Small intestine (tissue), 16 donors: Measurements from ENCODE around the gene OR10H1. TPM values are rescaled to one million over a fixed set of nuclear protein-coding genes. Genes with fewer than 3 reads are reported as not detected.
"Not testable (repeated sequence)": the region's sequence is repeated elsewhere in the genome, so short reads cannot be mapped to it uniquely, and the experiment has no call there.

Experiments used
- DNase-seq, 2 donors: peaks; one replicate each; pipeline versions ENCODE4 v3.0.0 to v3.0.0-alpha.2; 2013
- FAIRE-seq: peaks from 2 replicates; lab custom pipeline; 2012; peaks lifted over from hg19 to GRCh38; lab: Jason Lieb, UNC
- H3K27ac ChIP-seq, 3 donors: one replicate each; pipeline ENCODE4 v1.5.1; 2013; ENCODE audit warnings: low read length in 2 of 3, mild to moderate bottlenecking in 2 of 3, control low read depth in 1 of 3, inconsistent platforms in 1 of 3, low read depth in 1 of 3, moderate library complexity in 1 of 3
- H3K27me3 ChIP-seq, 3 donors: one replicate each; pipeline ENCODE4 v1.6.1; 2013; ENCODE audit warnings: low read length in 3 of 3, inconsistent platforms in 1 of 3; ENCODE audit not compliant: control insufficient read depth in 3 of 3, insufficient read depth in 3 of 3
- H3K36me3 ChIP-seq, 3 donors: one replicate each; pipeline ENCODE4 v1.6.1; 2013; ENCODE audit warnings: low read length in 3 of 3, inconsistent platforms in 1 of 3, low read depth in 1 of 3, mild to moderate bottlenecking in 1 of 3, moderate library complexity in 1 of 3; ENCODE audit not compliant: control insufficient read depth in 3 of 3, insufficient read depth in 2 of 3
- H3K4me1 ChIP-seq, 3 donors: one replicate each; pipeline ENCODE4 v1.6.1; 2013; ENCODE audit warnings: low read length in 2 of 3, inconsistent platforms in 1 of 3, low read depth in 1 of 3, mild to moderate bottlenecking in 1 of 3, moderate library complexity in 1 of 3; ENCODE audit not compliant: control insufficient read depth in 3 of 3, insufficient read depth in 2 of 3
- H3K4me3 ChIP-seq, 3 donors: one replicate each; pipeline ENCODE4 v1.5.1; 2013; ENCODE audit warnings: low read length in 3 of 3, control low read depth in 1 of 3, inconsistent platforms in 1 of 3, low read depth in 1 of 3, mild to moderate bottlenecking in 1 of 3, moderate library complexity in 1 of 3
- H3K9me3 ChIP-seq, 2 donors: one replicate each; pipeline ENCODE4 v1.6.1; 2013; ENCODE audit warnings: low read depth in 1 of 2, low read length in 1 of 2; ENCODE audit not compliant: control insufficient read depth in 2 of 2, insufficient read depth in 1 of 2
- WGBS, 3 donors: extraction: QIAGEN DNeasy Blood & Tissue Kit; methylation state at CpG; one replicate each; pipeline ENCODE4 v1.1.7; 2013; 5-methylcytosine and 5-hydroxymethylcytosine counted together
- long read RNA-seq, 10 donors: transcript quantifications; one replicate each; lab custom pipeline, GENCODE V29; 2026
- polyA plus RNA-seq, 4 donors: library from polyadenylated mRNA; stranded (reverse) in 3 of 4; unstranded in 1 of 4; fragments of 200-250 nt in 3 of 4; fragments of 120-200 nt in 1 of 4; gene quantifications; one replicate each; pipeline versions ENCODE4 v1.2.1 to v1.2.3, GENCODE V29; 2013
- donor health status: healthy with polysubstance abuse.
- donor health status: control.
- donor health status: control.
- donor health status: Bipolar disorder and iron deficiency.
- donor health status: healthy.

OR10H1 gene
- polyA plus RNA-seq: not detected
- long read RNA-seq, donor 1: 0 reads
- long read RNA-seq, donor 2: 0 reads
- long read RNA-seq, donor 3: 0 reads
- long read RNA-seq, donor 4: 0 reads
- long read RNA-seq, donor 5: 0 reads
- long read RNA-seq, donor 6: 0 reads
- long read RNA-seq, donor 7: 0 reads
- long read RNA-seq, donor 8: 0 reads
- long read RNA-seq, donor 9: 0 reads
- long read RNA-seq, donor 10: 0 reads

DNA sequence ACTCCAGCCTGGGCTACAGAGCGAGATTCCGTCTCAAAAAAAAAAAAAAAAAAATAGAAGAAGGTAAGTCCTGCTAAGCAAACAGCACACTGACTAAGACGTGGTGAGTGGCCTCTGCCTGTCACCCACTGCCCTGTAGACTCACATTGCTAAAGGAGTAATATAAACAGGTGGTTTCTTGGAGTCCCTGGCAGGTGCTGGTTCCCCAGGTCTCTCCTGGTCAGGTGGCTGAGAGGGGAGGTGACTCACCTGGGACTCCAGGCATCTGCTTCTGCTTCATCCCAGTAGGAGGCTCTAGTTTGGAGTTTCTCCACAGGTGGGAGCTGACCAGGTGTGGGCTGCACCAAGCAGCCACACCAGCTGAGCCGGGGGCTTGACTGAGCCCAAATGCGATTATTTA is at the start of gene OR10H1:
Gene OR10H1, minus strand, starts transcription at position 359 of the 400 bp plus-strand sequence. CDS start 7,627 bp downstream, outside the sequence.
- peaks cover 0 to 11% (median 9%) of the 10 kb centered on the region in 3 donors for H3K27me3 ChIP-seq
- no peak for DNase-seq
- H3K4me3 ChIP-seq: no peak within 1 kb of the TSS
- no peaks in the 10 kb centered on the region for H3K36me3 ChIP-seq
- no peak within 1 kb of the TSS for H3K27ac ChIP-seq
- no peaks in the 10 kb centered on the region for H3K4me1 ChIP-seq
- no peaks in the 10 kb centered on the region for H3K9me3 ChIP-seq
- WGBS, 3 donors: 40 to 56% (median 52%) methylated on average over 5 of the region's 5 CpGs
- FAIRE-seq: no peak

DNA sequence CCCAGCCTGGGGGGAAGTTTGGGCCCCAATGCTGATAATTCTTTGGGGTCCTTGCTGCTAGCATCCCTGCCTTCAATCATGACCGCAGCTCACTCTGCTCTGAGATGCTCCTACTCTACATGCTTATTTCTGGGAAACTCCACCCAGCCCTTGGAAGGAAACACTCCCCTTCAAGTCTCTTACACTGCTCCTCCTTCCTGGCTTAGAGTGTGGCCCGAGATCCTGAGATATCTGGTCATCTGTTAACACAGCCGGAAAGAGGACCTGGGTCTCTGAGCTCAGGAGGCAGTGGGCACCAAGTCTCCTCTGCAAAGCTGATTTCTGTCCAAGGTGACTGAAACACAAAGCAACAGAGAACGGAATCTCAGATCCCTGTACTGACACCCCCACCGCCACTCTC is 49.4 kb upstream of the OR10H1 start:
- Histone ChIP-seq H3K27ac (no peak overlapping the region), H3K4me3 (no peak overlapping the region), H3K36me3 (no peaks in the 10 kb centered on the region), H3K4me1 (no peaks in the 10 kb centered on the region), H3K9me3 (no peaks in the 10 kb centered on the region), H3K27me3 (peaks cover 2 to 5% (median 3%) of the 10 kb centered on the region in 3 donors)
- DNase-seq (no peak), FAIRE-seq (no peak)
- 57 to 69% (median 64%) methylated on average over 5 of the region's 5 CpGs for WGBS, 3 donors

GRCh38 chr19:15863272-15863671 is 47.8 kb upstream of the OR10H1 start:
- no peak overlapping the region for H3K4me3 ChIP-seq
- no peaks in the 10 kb centered on the region for H3K9me3 ChIP-seq
- DNase-seq: no peak
- H3K27ac ChIP-seq: no peak overlapping the region
- H3K27me3 ChIP-seq: peaks cover 2 to 5% (median 3%) of the 10 kb centered on the region in 3 donors
- H3K36me3 ChIP-seq: no peaks in the 10 kb centered on the region
- no peak for FAIRE-seq
- 74 to 79% (median 74%) methylated on average over 8 of the region's 8 CpGs for WGBS, 3 donors
- H3K4me1 ChIP-seq: no peaks in the 10 kb centered on the region

GRCh38 chr19:15862444-15862843 is 47.0 kb upstream of the OR10H1 start:
- DNase-seq: no peak
- FAIRE-seq: no peak
- no peak overlapping the region for H3K4me3 ChIP-seq
- no peaks in the 10 kb centered on the region for H3K9me3 ChIP-seq
- no peak overlapping the region for H3K27ac ChIP-seq
- H3K4me1 ChIP-seq: no peaks in the 10 kb centered on the region
- peaks cover 2 to 5% (median 3%) of the 10 kb centered on the region in 3 donors for H3K27me3 ChIP-seq
- no peaks in the 10 kb centered on the region for H3K36me3 ChIP-seq
- 45 to 57% (median 49%) methylated on average over 7 of the region's 7 CpGs for WGBS, 3 donors

GRCh38 chr19:15860522-15860921 is 45.1 kb upstream of the OR10H1 start:
- Histone ChIP-seq H3K9me3 (no peaks in the 10 kb centered on the region), H3K27ac (no peak overlapping the region), H3K27me3 (peaks cover 2 to 5% (median 3%) of the 10 kb centered on the region in 3 donors), H3K36me3 (no peaks in the 10 kb centered on the region), H3K4me3 (no peak overlapping the region), H3K4me1 (no peaks in the 10 kb centered on the region)
- FAIRE-seq (no peak), DNase-seq (no peak)
- WGBS, 3 donors: 66 to 74% (median 69%) methylated on average over 6 of the region's 6 CpGs

GRCh38 chr19:15859187-15859586 is 43.7 kb upstream of the OR10H1 start:
- no peak overlapping the region for H3K27ac ChIP-seq
- FAIRE-seq: no peak
- H3K27me3 ChIP-seq: peaks cover 2 to 5% (median 3%) of the 10 kb centered on the region in 3 donors
- WGBS, 3 donors: 68 to 83% (median 81%) methylated on average over 6 of the region's 6 CpGs
- H3K36me3 ChIP-seq: no peaks in the 10 kb centered on the region
- DNase-seq: no peak
- H3K4me1 ChIP-seq: no peaks in the 10 kb centered on the region
- no peak overlapping the region for H3K4me3 ChIP-seq
- H3K9me3 ChIP-seq: no peaks in the 10 kb centered on the region

GRCh38 chr19:15850385-15850784 is 34.9 kb upstream of the OR10H1 start:
- FAIRE-seq: no peak
- H3K4me3 ChIP-seq: no peak overlapping the region
- H3K9me3 ChIP-seq: peaks cover 0 to 8% of the 10 kb centered on the region in 2 donors
- H3K27me3 ChIP-seq: no peaks in the 10 kb centered on the region
- no peak for DNase-seq
- 83 to 88% (median 84%) methylated on average over 3 of the region's 3 CpGs for WGBS, 3 donors
- H3K4me1 ChIP-seq: no peaks in the 10 kb centered on the region
- H3K27ac ChIP-seq: no peak overlapping the region
- no peaks in the 10 kb centered on the region for H3K36me3 ChIP-seq

DNA sequence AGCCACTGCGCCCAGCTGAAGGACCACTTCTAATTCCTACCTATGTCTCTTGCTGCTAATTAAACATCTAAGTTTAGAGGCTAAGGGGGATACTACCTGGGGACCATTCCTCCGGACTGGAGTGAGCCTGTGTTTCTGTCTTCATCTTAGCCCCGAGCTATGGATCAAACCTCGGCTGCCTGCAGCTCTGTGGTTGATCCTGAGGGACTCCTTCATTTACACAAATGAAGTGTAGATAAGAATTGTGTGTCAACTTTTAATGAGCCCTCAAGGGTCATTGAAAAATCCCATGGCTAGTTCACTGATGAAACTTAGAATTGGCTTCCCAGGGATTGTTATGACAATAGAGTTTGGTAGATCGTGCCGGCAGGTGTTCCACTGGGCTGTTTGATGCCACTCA is 31.5 kb upstream of the OR10H1 start:
- Histone ChIP-seq H3K4me3 (no peak overlapping the region), H3K9me3 (peaks cover 0 to under 1% of the 10 kb centered on the region in 2 donors), H3K36me3 (no peaks in the 10 kb centered on the region), H3K27me3 (peaks cover 0 to under 1% (median 0%) of the 10 kb centered on the region in 3 donors), H3K4me1 (no peaks in the 10 kb centered on the region), H3K27ac (no peak overlapping the region)
- 80 to 86% (median 84%) methylated on average over 6 of the region's 6 CpGs for WGBS, 3 donors
- FAIRE-seq (no peak), DNase-seq (no peak)

DNA sequence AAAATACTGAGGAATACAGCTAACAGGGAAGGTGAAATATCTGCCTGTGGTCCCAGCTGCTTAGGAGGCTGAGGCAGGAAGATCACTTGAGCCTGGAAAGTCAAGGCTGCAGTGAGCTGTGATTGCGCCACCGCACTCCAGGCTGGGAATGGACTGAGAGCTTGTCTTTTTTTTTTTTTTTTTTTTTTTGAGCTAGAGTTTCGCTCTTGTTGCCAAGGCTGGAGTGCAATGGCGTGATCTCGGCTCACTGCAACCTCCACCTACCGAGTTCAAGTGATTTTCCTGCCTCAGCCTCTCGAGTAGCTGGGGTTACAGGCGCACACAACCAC is 28.4 kb upstream of the OR10H1 start:
- WGBS, 3 donors: 52 to 67% (median 53%) methylated on average over 7 to 8 of the region's 8 CpGs
- not testable (repeated sequence) for DNase-seq, H3K4me3 ChIP-seq, H3K36me3 ChIP-seq, FAIRE-seq, H3K4me1 ChIP-seq, H3K9me3 ChIP-seq, H3K27me3 ChIP-seq, H3K27ac ChIP-seq
